HG03432 (cell line): ENCODE data around the gene TADA3.

Experiments used
- ATAC-seq: cut with Tn5 transposase; IDR thresholded peaks from one replicate; pipeline ENCODE4 v1.9.1; 2021; ENCODE audit warnings: mild to moderate bottlenecking, moderate library complexity; ENCODE audit not compliant: unreplicated experiment

TADA3 gene

GRCh38 chr3:9730657-9731205, 61.5 kb downstream of the TADA3 start:
- ATAC-seq: peak; percentile 54
